Embryonic facial prominence (tissue), 1 donor: Measurements from ENCODE around the gene SPATA9.
A peak's percentile ranks its signal among the peaks of the same experiment; 100 is the strongest.
"Not testable (repeated sequence)": the region's sequence is repeated elsewhere in the genome, so short reads cannot be mapped to it uniquely, and the experiment has no call there.

Source experiments
- DNase-seq: peaks from one replicate; pipeline ENCODE4 v3.0.0-alpha.2; 2016; ENCODE audit errors: extremely low spot score

Gene SPATA9

DNA sequence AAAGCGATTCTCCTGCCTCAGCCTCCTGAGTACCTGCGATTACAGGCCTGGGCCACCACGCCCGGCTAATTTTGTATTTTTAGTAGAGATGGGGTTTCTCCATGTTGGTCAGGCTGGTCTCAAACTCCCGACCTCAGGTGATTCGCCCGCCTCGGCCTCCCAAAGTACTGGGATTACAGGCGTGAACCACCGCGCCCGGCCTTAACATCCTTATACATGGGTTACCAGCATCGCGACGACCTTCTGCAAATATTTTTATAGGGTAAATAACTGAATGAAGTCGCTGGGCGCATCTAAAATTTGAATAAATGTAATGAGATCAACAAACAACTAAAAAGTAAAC is 36.6 kb downstream of the SPATA9 start:
- not testable (repeated sequence) for DNase-seq

- peak; percentile 39 for DNase-seq
Measured at GRCh38 chr5:95644351-95645042, 38.3 kb downstream of the SPATA9 start.

- no peak for DNase-seq
Measured at GRCh38 chr5:95643152-95643551, 39.6 kb downstream of the SPATA9 start.

DNA sequence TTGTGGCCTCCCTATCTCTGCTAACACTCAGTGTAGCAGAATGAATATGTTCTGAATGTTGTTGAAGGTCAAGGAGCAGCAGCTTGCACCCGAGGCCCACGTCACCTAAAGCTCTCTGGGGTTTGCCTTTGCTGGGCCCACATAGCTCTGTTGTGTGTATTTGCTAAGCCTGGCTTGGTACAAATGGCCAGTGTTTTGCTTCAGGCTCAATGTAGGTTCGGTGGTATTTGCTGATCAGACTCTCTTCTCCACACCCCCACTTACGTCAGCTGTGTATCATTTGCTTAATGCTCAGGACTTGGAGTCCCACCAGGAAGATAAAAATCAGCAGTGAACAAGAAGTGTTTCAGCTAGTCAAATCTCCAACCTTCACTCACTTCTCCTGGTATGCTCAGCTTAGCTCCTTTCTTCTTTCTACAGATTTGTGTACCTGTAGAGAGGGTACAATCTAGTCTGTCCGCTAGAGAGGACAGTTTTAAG is 41.0 kb downstream of the SPATA9 start:
- no peak for DNase-seq

DNA sequence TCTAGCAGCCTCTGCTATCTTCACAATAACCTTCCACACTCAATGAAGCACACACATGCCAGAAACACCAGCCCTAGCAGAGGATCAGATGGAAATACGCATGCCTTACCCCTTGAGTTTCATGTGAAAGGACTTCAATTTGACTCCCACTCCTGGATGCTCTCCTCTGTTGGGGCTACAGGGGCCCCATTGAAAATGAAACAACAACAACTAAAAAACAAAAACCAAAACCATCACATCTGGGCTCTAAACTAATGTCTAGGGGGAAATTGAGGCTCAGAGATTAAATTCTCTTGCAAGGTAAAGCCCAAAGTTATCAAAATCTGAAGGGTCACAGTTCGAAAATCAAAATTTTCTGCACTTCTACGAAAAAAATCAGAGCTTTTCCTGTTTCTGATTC is 44.2 kb downstream of the SPATA9 start:
- no peak for DNase-seq

DNA sequence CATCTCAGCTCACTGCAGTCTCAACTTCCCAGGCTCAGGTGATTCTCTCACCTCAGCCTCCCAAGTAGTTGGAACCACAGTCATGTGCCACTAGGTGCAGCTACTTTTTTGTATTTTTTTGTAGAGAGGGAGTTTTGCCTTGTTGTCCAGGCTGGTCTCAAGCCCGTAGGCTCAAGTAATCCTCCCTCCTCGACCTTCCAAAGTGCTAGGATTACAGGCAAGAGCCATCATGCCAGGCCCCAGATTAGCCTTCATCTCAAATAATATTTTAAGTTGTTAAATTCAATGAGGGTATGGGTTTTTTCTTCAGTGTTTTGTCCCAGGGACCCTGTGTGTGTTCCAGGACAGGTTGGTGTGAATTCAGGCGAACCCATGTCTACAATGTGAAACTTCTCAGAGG is 48.7 kb downstream of the SPATA9 start:
- DNase-seq = no peak

GRCh38 chr5:95633671-95634070 is 49.1 kb downstream of the SPATA9 start:
- DNase-seq = no peak

DNA sequence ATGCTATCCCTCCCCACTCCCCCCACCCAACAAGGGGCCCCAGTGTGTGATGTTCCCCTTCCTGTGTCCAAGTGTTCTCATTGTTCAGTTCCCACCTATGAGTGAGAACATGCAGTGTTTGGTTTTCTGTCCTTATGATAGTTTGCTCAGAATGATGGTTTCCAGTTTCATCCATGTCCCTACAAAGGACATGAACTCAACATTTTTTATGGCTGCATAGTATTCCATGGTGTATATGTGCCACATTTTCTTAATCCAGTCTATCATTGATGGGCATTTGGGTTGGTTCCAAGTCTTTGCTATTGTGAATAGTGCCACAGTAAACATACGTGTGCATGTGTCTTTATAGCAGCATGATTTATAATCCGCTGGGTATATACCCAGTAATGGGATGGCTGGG is 49.8 kb downstream of the SPATA9 start:
- not testable (repeated sequence) for DNase-seq

GRCh38 chr5:95631991-95632675 is 50.7 kb downstream of the SPATA9 start:
- no peak for DNase-seq

DNA sequence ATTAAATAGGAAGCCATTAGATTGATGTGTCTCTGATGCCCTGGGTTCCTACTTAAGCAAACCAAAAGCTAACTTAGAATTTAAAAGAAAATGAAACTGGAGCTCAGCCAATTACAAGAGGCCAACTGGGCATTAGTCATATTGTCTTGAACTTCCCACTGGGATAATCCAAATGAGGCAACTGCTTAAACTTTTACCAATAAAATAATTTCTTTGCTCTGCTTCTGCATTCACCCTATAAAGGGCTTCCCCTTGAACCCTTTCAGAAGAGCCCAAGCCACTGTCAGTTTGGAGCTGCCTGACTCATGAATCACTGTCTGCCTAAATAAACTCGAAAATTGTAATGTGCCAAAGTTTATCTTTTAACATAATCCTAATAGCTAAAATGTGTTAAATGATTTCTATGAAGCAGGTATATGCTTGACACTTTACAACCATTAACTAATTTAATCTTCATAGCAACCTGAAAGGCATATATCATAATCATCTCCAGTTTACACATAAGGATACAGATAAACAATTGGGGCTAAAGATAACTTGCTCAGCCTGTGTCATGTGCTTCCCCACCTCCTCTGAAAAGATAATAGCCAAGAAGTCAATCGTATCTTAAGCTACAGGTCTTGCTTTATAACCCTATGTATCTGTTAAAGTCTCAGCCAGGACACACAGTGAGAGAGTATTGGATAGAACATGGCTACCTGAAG is 51.4 kb downstream of the SPATA9 start:
- DNase-seq = no peak

DNA sequence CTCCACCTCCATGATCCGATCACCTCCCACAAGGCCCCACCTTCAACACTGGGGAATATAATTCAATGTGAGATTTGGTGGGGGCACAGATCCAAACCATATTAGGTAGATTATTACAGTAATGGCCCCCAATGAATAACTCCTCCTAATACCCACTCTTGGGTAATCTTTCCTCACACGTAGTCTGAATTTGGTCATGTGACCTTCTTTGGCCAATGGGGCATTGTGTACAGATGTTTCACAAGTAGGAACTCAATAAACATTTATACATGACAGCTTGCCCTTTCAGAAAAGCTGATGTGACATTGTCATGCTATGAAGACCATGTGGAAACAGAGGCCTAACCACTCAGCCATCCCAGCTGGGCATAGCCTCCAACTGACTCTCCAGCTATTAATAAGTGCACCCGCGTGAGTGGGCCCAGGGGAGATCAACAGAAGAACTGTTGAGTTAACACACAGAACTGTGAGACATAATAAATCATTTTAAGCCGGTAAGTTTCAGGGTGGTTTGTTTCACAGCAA is 52.3 kb downstream of the SPATA9 start:
- no peak for DNase-seq

DNA sequence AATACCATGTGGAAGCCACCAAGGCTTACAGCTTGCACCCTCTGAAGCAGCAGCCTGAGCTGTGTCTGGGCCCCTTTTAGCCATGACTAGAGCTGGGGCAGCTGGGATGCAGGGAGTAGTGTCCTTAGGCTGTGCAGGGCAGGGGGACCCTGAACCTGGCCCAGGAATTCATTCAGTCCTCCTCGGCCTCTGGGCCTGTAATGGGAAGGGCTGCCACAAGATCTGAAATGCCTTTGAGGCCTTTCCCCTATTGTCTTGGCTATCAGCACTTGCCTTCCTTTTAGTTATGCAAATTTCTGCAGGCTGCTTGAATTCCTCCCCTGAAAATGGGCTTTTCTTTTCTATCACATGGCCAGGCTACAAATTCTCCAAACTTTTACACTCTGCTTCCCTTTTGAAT is 53.9 kb downstream of the SPATA9 start:
- no peak for DNase-seq

GRCh38 chr5:95627971-95628810 is 54.6 kb downstream of the SPATA9 start:
- no peak for DNase-seq

GRCh38 chr5:95626701-95627100 is 56.1 kb downstream of the SPATA9 start:
- DNase-seq = no peak

DNA sequence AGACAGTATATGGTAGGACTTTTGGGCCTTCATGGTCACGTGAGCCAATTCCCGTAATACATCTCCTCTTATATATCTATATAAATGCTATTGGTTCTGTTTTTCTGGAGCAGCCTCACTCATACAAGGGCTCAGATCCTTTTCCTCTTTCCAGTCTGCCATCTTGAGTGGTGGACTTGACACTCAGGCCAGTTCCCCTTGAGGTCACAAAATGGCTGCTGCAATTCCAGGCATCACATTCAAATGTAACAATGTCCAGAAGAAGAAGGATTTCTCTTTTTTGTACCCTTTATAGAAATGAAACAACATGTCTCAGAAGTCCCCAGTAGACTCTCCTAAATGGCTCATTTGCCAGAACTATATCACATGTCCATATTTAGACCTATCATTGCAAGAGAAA is 58.4 kb downstream of the SPATA9 start:
- no peak for DNase-seq

DNA sequence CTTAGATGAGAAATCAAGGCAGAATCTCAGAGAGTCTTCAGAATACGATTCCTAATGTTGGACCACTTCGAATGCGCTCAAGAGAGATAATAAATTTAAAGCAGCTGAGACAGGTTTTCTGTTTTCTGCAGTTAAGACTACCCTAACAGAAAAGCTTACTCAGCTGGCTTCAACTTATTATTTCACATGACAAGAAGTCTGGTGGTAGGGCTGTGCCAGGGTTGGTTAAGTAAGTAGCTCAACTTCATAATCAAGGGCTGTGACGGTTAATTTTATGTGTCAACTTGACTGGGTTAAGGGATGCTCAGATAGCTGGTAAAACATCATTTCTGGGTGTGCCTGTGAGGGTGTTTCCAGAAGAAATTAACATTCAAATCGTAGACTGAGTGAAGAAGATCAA is 59.1 kb downstream of the SPATA9 start:
- DNase-seq = no peak

GRCh38 chr5:95621839-95622629 is 60.8 kb downstream of the SPATA9 start:
- no peak for DNase-seq

GRCh38 chr5:95620870-95621838 is 61.6 kb downstream of the SPATA9 start:
- DNase-seq = no peak

- no peak for DNase-seq
Measured at GRCh38 chr5:95620030-95620869, 62.5 kb downstream of the SPATA9 start, which contains the start of gene GPR150. GPR150 (plus strand) TSS chr5:95620087; CDS start chr5:95620276, 189 bp downstream.
